ENCODE measurements around the gene ICAM1.

- TF ChIP-seq POLR2AphosphoS5 (IDR thresholded peaks at IDR 0.05; ENCODE audit: low read depth, low read length) (no peak), TAF1 (IDR thresholded peaks at IDR 0.05; ENCODE audit: borderline replicate concordance, insufficient read depth, low read length) (no peak), REST (IDR thresholded peaks at IDR 0.05; ENCODE audit: insufficient read depth in 1 of 2, low read depth in 2 of 2, low read length in 2 of 2) (no peak), FOXP2 (optimal IDR thresholded peaks at IDR 0.05; ENCODE audit: borderline replicate concordance, extremely low read depth, extremely low read length, insufficient read depth) (no peak)
Observed at GRCh38 chr19:10325732-10326131, 54.8 kb downstream of the ICAM1 start.

Data from PFSK-1 (cell line).